GM10248 (cell line): ENCODE data around the gene ZNF668.

Experiments used
- CTCF ChIA-PET: fragments of 300-600 bp; sonication (Branson Sonifier 250); formaldehyde crosslinking; extraction: SDS; loops from one replicate; lab custom pipeline; 2021; ENCODE audit warnings: antibody characterized with exemption; lab: Yijun Ruan, JAX
- POLR2A ChIA-PET: fragments of 350-650 bp; sonication (Branson Sonifier 250); formaldehyde crosslinking; extraction: SDS; loops from one replicate; lab custom pipeline; 2020; ENCODE audit warnings: antibody characterized with exemption; lab: Yijun Ruan, JAX
- DNase-seq: peaks from one replicate; pipeline ENCODE4 v3.0.0; 2012; ENCODE audit errors: extremely low spot score
- CTCF ChIP-seq: IDR thresholded peaks from 2 replicates; pipeline ENCODE4 v1.5.1; 2012; ENCODE audit warnings: mild to moderate bottlenecking, low read depth; ENCODE audit errors: extremely low read depth, missing control alignments, control extremely low read depth

The ZNF668 gene

GRCh38 chr16:31077592-31078396 lies 3.8 kb upstream of the ZNF668 start:
- TF ChIP-seq CTCF, result no peak
- ChIA-PET POLR2A (no interaction called here), CTCF (interaction anchor here (1.0 kb wide), 1 partner anchor 8 kb away, joined by 3 read pairs; no protein-coding TSS in a partner anchor)
- DNase-seq, result no peak

- ChIA-PET POLR2A (no interaction called here), CTCF (no interaction called here)
- no peak for TF ChIP-seq CTCF
- DNase-seq, result no peak
Observed at GRCh38 chr16:31077024-31077423, 3.0 kb upstream of the ZNF668 start.

GRCh38 chr16:31076319-31076718 lies 2.3 kb upstream of the ZNF668 start:
- POLR2A ChIA-PET, result no interaction called here
- no peak for TF ChIP-seq CTCF
- CTCF ChIA-PET, result interaction anchor here (0.9 to 1.7 kb wide), 2 partner anchors 15 to 18 kb away, joined by 4 to 6 read pairs; partner anchors contain the start of gene VKORC1
- DNase-seq, result no peak

GRCh38 chr16:31074814-31075183 lies 759 bp upstream of the ZNF668 start:
- TF ChIP-seq CTCF, result no peak
- POLR2A ChIA-PET, result interaction anchor here (1.5 to 3.3 kb wide), 4 partner anchors 12 to 105 kb away, joined by 4 to 21 read pairs (median 5); partner anchors contain the start of genes FUS and KAT8
- DNase-seq, result no peak
- CTCF ChIA-PET, result interaction anchor here (1.1 to 2.6 kb wide), 3 partner anchors 68 to 105 kb away, joined by 4 to 9 read pairs (median 9); partner anchors contain the start of gene HSD3B7

- CTCF ChIA-PET, result interaction anchor here (0.8 to 2.6 kb wide), 8 partner anchors 8 to 369 kb away, joined by 3 to 9 read pairs (median 4); partner anchors contain the start of genes HSD3B7 and ZNF843
- no peak for TF ChIP-seq CTCF
- DNase-seq, result peak; percentile 87
- POLR2A ChIA-PET, result interaction anchor here (0.5 to 3.3 kb wide), 8 partner anchors 8 to 180 kb away, joined by 3 to 21 read pairs (median 4); partner anchors contain the start of genes FUS, KAT8 and STX4
Observed at GRCh38 chr16:31073142-31073969, 684 bp downstream of the ZNF668 start.
